ENCODE measurements around the gene SNRNP48.

Gene SNRNP48

GRCh38 chr6:7559651-7560385 lies 30.2 kb upstream of the SNRNP48 start:
- no peak for DNase-seq (ENCODE audit: low spot score)

GRCh38 chr6:7561153-7561964 lies 28.6 kb upstream of the SNRNP48 start:
- DNase-seq (ENCODE audit: low spot score), result no peak

- no peak for DNase-seq (ENCODE audit: low spot score)
Observed at GRCh38 chr6:7562769-7563168, 27.2 kb upstream of the SNRNP48 start.

- DNase-seq (ENCODE audit: low spot score), result no peak
Observed at GRCh38 chr6:7566107-7566506, 23.9 kb upstream of the SNRNP48 start.

GRCh38 chr6:7566617-7567173 lies 23.3 kb upstream of the SNRNP48 start:
- DNase-seq (ENCODE audit: low spot score), result no peak

DNA sequence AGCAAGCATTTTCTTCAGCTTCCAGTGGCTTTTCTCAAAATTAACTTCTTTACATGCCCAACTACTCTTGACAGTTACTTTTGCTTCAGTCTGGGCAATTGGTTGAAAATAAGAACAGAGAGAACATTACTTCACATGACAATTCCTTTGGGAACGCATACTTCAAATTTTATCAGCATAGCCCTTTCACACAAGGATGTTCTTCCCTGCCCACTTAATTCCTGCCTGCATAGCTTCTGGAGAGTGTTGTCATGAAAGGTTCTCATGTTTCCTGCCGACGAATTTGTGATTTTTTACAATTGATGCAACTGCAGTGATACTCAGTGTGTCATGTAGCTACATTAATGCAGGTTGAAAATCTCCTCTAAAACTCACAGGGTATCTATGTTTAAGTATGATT lies 22.0 kb upstream of the SNRNP48 start:
- DNase-seq (ENCODE audit: low spot score), result no peak

- DNase-seq (ENCODE audit: low spot score), result no peak
Observed at GRCh38 chr6:7569082-7569481, 20.9 kb upstream of the SNRNP48 start.

GRCh38 chr6:7572213-7572943 lies 17.6 kb upstream of the SNRNP48 start:
- no peak for DNase-seq (ENCODE audit: low spot score)

DNA sequence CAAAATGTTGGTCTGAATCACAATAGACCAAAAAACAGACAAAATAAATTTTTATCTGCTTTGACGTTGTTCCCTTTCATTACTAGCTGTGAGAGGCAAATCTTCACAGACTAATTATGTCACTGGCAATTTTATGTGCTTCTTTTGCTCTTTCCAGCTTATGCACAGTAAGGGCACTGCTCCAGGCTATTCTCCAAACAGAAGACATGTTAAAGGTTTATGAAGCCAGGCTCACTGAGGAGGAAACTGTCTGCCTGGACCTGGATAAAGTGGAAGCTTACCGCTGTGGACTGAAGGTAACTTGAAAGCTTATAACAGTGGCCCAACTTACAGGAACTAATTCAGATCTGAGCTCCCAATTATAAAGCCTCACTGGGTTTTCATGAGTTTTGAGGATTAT lies 15.5 kb upstream of the SNRNP48 start:
- DNase-seq (ENCODE audit: low spot score), result no peak

GRCh38 chr6:7578516-7578915 lies 11.5 kb upstream of the SNRNP48 start:
- no peak for DNase-seq (ENCODE audit: low spot score)

DNA sequence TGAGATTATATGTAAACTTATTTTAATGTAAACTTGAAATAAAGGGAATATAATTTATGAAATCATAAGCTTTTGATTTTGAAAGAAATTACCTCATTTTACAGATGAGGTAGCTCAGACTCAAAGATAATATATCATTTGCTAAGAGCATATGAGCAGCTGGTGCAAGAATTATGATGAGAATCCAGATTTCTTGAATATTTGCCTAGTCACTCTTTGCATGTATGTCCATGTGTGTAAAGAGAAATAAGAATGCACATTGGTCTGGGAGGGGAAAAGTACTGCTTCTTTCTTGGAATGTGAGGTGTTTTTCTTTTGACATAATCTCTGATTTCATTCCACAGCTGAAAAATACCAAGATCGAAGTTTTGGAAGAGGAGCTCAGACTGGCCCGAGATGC lies 11.1 kb upstream of the SNRNP48 start:
- no peak for DNase-seq (ENCODE audit: low spot score)

DNA sequence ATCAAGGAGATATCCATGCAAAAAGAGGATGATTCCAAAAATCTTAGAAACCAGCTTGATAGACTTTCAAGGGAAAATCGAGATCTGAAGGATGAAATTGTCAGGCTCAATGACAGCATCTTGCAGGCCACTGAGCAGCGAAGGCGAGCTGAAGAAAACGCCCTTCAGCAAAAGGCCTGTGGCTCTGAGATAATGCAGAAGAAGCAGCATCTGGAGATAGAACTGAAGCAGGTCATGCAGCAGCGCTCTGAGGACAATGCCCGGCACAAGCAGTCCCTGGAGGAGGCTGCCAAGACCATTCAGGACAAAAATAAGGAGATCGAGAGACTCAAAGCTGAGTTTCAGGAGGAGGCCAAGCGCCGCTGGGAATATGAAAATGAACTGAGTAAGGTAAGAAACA lies 10.1 kb upstream of the SNRNP48 start:
- peak; percentile 30 for DNase-seq (ENCODE audit: low spot score)

- DNase-seq (ENCODE audit: low spot score), result no peak
Observed at GRCh38 chr6:7580537-7580926, 9.5 kb upstream of the SNRNP48 start.

- no peak for DNase-seq (ENCODE audit: low spot score)
Observed at GRCh38 chr6:7580927-7581618, 8.9 kb upstream of the SNRNP48 start.

DNA sequence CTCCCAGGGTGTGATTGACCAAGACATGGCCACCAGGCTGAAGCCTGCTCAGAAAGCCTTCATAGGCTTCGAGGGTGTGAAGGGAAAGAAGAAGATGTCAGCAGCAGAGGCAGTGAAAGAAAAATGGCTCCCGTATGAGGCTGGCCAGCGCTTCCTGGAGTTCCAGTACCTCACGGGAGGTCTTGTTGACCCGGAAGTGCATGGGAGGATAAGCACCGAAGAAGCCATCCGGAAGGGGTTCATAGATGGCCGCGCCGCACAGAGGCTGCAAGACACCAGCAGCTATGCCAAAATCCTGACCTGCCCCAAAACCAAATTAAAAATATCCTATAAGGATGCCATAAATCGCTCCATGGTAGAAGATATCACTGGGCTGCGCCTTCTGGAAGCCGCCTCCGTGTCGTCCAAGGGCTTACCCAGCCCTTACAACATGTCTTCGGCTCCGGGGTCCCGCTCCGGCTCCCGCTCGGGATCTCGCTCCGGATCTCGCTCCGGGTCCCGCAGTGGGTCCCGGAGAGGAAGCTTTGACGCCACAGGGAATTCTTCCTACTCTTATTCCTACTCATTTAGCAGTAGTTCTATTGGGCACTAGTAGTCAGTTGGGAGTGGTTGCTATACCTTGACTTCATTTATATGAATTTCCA lies 4.6 kb upstream of the SNRNP48 start:
- DNase-seq (ENCODE audit: low spot score), result no peak

GRCh38 chr6:7587631-7588100 lies 2.3 kb upstream of the SNRNP48 start:
- no peak for DNase-seq (ENCODE audit: low spot score)

DNA sequence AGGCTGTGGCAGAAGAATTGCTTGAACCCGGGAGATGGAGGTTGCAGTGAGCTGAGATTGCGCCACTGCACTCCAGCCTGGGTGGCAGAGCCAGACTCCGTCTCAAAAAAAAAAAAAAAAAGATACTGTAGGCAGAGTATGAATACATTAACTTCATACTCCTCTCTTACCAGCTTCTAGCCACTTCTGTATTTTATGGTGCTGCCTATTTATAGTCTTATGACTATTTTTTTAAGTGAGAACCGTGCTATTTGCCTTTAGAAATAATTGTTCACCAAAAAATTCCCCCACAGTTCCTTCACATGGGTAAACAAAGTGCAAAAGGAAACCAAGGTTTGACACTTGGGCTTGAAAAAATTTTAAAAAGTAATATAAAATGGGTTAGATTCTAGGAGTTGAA lies 1.5 kb upstream of the SNRNP48 start:
- DNase-seq (ENCODE audit: low spot score), result no peak

- no peak for DNase-seq (ENCODE audit: low spot score)
Observed at GRCh38 chr6:7589221-7589620, 777 bp upstream of the SNRNP48 start.

- peak; percentile 17 for DNase-seq (ENCODE audit: low spot score)
Observed at GRCh38 chr6:7590918-7591302, 912 bp downstream of the SNRNP48 start.

- DNase-seq (ENCODE audit: low spot score), result no peak
Observed at GRCh38 chr6:7591770-7592169, 1.8 kb downstream of the SNRNP48 start.

DNA sequence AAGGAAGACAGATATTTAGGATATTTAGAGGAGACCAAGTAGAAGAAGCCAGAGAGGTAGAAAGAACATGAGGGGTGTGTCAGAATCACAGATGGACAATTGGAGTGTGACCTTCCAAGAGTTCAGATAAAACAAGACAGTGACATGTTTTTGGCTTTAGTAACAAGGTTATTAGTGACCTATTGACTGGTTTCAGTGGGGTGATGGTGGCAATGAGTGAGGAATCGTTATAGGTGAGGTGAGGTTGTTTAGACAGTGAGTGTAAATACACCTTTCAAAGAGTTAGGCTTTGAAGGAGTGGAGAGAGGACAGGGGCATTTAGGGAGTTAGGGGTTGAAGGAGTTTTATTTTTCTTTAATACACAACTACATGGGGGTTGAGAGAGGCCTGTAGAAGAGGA lies 3.2 kb downstream of the SNRNP48 start:
- no peak for DNase-seq (ENCODE audit: low spot score)

All from hematopoietic multipotent progenitor cell treated with erythropoietin and hydrocortisone succinate and interleukin-3 and kit ligand, for 17 days (in vitro differentiated cells).